ENCODE measurements around the gene THOC5. TPM values are rescaled to one million over a fixed set of nuclear protein-coding genes. Genes with fewer than 3 reads are reported as not detected.
"Not testable (repeated sequence)": the region's sequence is repeated elsewhere in the genome, so short reads cannot be mapped to it uniquely, and the experiment has no call there.

The THOC5 gene
- polyA plus RNA-seq, 3 donors, result 14.2 to 30.9 (median 23.5) TPM

DNA sequence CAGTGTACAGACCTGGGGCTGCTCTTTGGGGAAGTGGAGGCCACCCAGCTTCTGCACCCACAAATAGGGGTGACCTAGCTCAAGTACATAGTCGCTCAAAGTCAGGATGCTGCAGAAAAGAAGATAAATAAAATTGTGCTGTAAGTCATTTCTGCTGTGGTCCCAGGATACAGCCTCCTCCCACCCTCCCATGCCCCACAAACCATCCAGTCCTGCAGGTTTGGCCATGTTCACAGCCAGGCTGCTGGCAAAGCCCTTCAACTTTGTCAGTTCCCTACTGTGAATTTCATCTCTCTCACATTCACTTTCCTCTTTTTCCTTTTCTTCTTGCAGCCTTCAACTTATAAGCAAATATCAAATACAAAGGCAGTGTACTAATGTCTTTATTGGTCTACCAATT, 33.6 kb downstream of the THOC5 start:
- no peak overlapping the region for H3K27ac ChIP-seq (ENCODE audit: low read depth, low read length)
- WGBS, 3 donors, result 94 to 100% (median 100%) methylated on average over 1 of the region's 1 CpG

DNA sequence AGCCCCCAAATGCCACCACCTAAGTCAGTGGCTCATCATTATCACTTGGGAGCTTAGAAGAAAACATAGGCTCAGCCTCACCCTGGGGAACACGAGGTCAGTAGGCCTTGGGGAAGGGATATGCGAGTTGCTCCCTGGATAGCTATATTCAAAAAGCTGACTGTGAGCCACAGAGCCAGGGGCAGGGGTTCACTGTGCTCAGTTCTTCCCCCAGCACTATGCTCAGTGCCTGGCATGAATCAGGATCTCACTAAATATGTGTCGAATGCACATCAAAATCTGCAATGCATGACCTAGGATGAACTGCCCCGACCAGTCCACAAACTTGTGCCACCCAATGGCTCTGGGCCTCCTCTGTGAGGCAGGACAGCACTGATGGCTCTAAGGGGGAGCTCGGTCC, 35.1 kb downstream of the THOC5 start:
- no peak overlapping the region for H3K27ac ChIP-seq (ENCODE audit: low read depth, low read length)
- WGBS, 3 donors, result 93 to 94% (median 94%) methylated on average over 5 of the region's 5 CpGs

DNA sequence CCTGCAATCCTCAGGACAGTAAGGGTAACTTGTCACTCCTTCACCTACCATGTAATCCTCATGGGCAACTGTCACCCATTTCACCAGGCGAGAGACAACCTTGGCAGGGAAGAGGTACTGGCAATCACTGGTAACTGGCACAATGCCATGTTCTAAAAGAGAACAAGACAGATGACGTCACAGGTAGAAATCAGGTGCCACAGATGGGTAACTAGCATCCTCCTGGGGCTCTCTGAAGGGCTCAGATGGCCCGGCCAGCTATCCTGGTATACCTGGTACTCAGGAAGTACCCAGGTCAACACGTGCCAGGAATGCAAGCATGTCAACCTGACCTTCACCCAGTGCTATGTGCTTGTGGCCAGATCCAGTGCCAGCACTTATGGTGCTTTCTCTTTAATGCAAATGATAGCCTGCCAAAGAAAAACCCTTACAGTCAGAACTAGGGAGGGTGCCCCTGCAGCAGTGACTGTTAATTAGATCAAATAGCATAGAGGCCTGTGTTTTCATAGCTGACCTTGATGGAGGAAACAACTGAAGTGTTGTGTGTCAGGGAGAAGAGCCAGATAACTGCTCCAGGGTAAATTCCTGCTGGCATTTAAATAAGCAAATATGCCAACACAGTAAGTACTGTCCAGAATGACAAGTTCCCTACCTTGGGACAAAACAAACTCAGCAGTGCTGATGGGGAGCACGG, 36.2 kb downstream of the THOC5 start:
- 35 to 85% (median 83%) methylated on average over 5 of the region's 5 CpGs for WGBS, 3 donors
- no peak overlapping the region for H3K27ac ChIP-seq (ENCODE audit: low read depth, low read length)

DNA sequence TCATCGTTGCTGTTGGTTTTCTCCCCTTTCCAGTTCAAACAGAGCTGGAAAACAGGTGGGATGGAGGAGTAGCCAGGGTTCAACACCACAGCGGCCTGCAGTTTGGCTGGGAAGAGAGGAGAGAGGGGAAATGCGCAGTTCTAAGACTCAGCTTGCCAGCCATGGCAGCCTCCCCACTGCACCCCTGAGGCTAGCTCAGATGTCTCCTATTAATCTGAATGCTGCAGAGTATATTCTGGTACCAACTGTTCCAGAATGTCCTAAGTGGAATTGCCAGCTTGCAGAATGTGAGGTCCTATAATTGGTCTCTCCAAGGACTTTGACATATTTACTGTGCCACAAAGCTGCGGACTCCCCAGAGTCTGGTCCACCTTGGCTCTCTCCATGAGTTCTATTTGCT, 41.5 kb downstream of the THOC5 start:
- WGBS, 3 donors, result 71 to 79% (median 73%) methylated on average over 4 of the region's 4 CpGs
- H3K27ac ChIP-seq (ENCODE audit: low read depth, low read length), result no peak overlapping the region

DNA sequence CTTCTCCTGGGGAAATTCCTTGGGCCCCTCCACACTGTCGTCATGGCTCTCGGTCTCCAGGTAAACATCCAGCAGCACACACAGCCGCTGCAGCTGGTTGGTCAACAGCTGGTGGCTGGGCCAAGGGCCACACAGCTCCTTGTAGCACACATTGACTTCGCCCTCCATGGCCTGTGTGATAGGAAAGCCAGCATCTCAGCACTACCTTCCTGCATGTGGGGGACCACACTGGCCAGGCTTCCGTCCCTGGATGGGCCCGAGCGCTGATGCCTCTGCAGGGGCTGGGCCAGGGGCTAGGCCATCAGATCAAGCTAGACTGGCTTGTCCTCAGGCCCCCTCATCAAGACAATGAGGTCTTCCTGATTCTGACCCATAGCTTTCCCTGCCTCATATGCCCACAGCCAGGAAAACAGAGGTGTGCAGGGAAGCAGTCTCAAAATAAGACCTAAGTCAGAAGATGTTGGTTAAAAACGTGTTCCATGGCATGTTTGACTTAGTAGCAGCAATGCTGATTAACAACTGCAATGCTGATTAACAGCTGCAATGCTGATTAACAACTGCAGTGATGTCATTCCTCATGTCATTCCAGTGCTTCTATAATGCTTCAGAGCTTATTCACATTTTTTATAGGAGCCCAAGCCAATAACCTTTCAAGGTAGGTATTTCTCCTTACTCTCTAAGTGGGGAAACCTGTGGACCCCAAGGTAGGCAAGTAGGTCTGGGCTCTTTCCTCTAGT, 42.3 kb downstream of the THOC5 start:
- WGBS, 3 donors, result 88 to 94% (median 92%) methylated on average over 8 of the region's 8 CpGs
- no peak overlapping the region for H3K27ac ChIP-seq (ENCODE audit: low read depth, low read length)

DNA sequence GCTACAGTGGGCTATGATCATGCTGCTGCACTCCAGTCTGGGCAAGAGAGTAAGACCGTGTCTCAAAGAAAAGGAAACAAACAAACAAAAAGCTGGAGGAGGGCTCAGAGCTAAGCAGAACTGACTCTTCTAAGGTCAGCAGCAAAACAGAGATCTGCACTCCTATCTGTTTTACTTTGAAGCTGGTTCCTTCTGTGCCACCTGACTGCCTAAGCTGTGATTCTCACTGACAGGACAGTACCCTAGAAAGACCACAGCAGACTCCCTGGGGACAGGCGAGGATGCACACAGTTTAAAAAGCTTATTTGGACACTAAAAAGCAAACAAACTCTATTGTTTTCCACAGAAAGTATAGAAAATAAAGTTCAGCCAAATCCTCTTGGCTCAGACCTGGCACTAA, 43.0 kb downstream of the THOC5 start:
- 89 to 96% (median 91%) methylated on average over 2 of the region's 2 CpGs for WGBS, 3 donors
- no peak overlapping the region for H3K27ac ChIP-seq (ENCODE audit: low read depth, low read length)

DNA sequence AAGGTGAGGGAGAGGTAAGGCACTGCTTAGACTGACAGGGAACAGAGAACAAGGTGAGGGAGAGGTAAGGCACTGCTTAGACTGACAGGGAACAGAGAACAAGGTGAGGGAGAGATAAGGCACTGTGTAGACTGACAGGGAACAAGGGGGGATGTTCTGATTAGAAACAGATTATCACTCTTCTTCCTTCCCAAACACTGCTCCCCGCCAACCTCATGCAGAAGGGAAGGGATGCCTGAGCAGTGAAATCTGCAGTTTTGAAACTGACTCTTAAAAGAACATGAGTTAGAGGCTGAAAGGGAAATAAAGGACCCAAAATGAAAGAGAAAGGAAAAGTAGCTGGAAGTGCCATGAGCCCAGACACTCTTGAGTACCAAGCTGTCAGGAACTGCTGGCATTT, 43.7 kb downstream of the THOC5 start:
- 82 to 100% (median 87%) methylated on average over 1 of the region's 1 CpG for WGBS, 3 donors
- H3K27ac ChIP-seq (ENCODE audit: low read depth, low read length), result no peak overlapping the region

DNA sequence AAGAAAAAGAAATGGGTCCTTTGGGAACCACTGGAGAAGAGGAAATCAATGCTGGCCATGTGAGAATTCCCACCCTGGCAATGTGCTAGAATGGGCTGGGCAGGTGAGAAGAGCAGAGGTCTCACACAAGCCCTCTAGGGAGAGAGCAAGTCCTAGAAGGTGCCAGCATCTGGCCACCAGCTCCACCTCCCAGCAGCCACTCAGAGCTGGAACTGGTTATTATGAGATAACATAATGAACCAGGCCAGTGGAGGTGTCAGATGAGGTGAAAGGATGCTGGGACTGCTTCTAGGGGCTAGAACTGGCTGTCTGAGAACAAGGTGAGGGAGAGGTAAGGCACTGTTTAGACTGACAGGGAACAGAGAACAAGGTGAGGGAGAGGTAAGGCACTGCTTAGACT, 44.3 kb downstream of the THOC5 start:
- H3K27ac ChIP-seq (ENCODE audit: low read depth, low read length), result no peak overlapping the region

DNA sequence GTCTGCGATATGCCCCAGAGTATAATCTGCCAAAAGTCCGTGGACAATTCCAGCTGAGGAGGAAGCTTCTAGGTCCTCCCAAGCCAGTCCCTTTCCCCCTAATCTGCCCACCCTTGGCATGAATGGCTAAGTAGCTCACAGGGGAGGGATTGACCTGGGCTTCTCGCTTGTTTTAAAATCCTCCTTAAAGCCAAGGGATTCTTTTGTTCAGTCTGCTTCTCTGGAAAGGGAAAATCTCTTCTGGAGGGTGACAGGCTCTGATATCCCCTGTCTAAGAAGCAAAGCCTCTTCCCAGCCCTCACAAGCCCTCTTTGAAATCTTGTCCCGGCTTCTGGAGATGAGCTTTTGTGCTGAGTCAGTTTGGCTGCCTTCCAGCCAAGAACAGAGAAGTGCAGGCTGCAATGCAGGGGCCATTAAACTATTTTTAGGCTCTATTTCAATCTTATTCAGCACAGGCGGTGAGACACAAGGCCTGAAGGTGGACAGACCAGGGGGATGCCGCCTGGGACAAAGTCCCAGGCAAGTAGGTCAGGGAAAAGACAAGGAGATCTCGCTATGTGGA, 49.7 kb downstream of the THOC5 start:
- 52 to 73% (median 55%) methylated on average over 7 of the region's 7 CpGs for WGBS, 3 donors

DNA sequence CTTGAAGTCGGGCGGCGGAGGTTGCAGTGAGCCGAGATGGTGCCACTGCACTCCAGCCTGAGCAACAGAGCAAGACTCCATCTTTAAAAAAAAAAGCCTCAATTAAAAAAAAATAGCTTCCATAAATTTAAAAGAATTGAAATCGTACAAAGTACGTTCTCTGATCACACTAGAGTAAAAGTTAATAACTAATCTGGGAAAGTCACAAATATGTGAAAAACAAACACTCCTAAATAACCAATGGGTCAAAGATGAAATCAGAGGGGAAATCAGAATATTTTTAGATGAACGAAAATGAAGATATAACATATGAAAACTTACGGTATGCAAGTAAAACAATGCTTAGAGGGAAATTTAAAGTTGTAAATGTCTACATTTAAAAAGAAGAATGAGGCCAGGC, 53.7 kb downstream of the THOC5 start:
- WGBS, 3 donors, result 71 to 94% (median 94%) methylated on average over 8 of the region's 8 CpGs
- no peak overlapping the region for H3K27ac ChIP-seq (ENCODE audit: low read depth, low read length)

More for the DNA sequence above, 49.7 kb downstream of the THOC5 start:
- H3K27ac ChIP-seq (ENCODE audit: low read depth, low read length), result no peak overlapping the region

DNA sequence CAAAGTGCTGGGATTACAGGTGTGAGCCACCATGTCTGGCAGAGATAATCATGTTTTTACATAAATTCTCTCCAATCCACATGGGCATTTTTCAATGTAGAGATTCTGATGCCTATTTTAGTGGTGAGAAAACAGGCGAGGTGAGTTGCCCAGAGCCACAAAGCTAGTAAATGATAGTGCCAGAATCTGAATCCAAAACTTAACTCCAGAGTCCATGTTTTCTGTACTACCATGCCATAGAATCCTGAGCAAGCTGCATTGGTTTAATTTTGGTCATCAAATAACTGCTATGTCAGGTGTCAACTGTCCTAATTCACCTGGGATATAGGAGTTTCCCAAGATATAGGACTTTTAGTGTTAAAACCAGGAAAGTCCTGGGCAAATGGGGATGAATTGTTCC, 59.9 kb downstream of the THOC5 start:
- WGBS, 3 donors, result 90 to 97% (median 97%) methylated on average over 1 of the region's 1 CpG
- H3K27ac ChIP-seq (ENCODE audit: low read depth, low read length), result no peak overlapping the region

DNA sequence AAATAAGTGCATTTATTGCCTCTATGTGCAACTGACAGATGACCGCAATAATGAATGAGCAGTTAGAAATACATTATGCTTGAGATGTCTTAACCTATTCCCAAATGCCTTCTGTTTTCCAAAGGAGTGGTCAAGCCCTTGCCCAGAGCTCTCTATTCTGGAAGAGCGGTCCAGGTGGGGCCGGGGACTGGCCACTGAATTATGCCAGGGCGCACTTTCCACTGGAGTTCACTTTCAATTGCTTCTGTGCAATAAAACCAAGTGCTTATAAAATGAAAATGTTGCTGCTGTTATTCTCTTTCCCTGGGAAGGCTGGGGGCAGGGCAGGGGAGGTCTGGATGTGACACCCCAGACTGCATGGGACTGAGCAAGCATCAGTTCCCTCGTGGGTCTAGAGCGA, 62.5 kb downstream of the THOC5 start:
- H3K27ac ChIP-seq (ENCODE audit: low read depth, low read length), result no peak overlapping the region
- WGBS, 3 donors, result 85 to 96% (median 94%) methylated on average over 6 of the region's 6 CpGs

DNA sequence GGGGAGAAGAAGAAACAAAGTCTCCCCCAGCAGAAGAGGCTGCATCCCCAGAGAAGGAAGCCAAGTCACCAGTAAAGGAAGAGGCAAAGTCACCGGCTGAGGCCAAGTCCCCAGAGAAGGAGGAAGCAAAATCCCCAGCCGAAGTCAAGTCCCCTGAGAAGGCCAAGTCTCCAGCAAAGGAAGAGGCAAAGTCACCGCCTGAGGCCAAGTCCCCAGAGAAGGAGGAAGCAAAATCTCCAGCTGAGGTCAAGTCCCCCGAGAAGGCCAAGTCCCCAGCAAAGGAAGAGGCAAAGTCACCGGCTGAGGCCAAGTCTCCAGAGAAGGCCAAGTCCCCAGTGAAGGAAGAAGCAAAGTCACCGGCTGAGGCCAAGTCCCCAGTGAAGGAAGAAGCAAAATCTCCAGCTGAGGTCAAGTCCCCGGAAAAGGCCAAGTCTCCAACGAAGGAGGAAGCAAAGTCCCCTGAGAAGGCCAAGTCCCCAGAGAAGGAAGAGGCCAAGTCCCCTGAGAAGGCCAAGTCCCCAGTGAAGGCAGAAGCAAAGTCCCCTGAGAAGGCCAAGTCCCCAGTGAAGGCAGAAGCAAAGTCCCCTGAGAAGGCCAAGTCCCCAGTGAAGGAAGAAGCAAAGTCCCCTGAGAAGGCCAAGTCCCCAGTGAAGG, 64.3 kb downstream of the THOC5 start:
- WGBS, 3 donors, result 53 to 93% (median 59%) methylated on average over 8 of the region's 8 CpGs
- not testable (repeated sequence) for H3K27ac ChIP-seq (ENCODE audit: low read depth, low read length)

DNA sequence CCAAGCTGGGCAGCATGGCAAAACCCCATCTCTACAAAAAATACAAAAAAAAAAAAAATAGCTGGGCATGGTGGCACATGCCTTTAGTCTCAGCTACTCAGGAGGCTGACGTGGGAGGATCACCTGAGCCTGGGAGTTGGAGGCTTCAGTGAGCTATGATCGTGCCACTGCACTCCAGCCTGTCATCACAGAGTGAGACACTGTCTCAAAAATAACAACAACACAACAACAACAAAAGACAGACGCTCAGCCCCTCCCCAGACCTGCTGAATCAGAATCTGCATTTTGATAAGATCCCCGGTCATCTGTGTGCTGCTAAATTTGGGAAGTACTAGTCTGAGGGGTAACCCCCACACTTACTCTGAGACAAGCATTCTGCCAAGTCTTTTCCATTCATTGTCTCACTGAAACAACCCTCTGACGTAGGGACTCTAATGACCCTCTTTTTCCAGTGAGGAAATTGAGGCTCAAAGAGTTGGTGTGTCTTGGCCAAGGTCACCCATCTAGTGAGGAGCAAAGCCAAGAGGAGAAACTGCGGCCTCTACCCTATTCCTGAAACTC, 66.1 kb downstream of the THOC5 start:
- WGBS, 3 donors, result 83 to 89% (median 87%) methylated on average over 6 of the region's 6 CpGs
- no peak overlapping the region for H3K27ac ChIP-seq (ENCODE audit: low read depth, low read length)

DNA sequence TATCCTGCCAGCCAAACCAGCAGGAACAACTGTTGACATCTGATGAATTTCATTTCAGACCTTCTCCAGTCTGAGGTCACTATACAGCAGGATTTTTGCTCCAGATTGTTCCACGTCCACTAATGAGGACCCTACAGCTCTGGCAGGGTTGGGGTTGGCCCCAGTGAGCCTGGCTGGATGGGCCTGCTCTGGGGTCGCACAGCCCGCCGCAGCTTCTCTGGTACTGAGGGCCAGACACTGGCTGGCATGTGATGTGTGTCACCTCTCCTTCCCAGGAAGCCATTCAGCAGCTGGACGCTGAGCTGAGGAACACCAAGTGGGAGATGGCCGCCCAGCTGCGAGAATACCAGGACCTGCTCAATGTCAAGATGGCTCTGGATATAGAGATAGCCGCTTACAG, 68.1 kb downstream of the THOC5 start:
- 91 to 96% (median 93%) methylated on average over 8 of the region's 8 CpGs for WGBS, 3 donors
- H3K27ac ChIP-seq (ENCODE audit: low read depth, low read length), result no peak overlapping the region

DNA sequence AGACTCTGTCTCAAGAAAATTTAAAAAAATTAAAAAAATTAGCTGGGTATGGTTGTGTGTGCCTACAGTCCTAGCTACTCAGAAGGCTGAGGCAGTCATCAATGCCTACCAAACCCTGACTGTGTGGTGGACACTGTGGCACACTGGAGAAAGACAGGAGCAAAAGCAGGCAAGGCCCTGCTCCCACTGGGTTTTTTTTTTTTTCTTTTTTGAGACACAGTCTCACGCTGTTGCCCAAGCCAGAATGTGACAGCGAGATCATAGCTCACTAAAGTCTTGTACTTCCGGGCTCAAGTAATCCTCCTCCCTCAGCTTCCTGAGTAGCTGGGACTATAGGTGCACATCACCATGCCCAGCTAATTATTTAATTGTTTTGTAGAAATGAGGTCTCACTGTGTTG, 68.9 kb downstream of the THOC5 start:
- WGBS, 3 donors, result 94 to 96% (median 95%) methylated on average over 3 of the region's 3 CpGs
- no peak overlapping the region for H3K27ac ChIP-seq (ENCODE audit: low read depth, low read length)

DNA sequence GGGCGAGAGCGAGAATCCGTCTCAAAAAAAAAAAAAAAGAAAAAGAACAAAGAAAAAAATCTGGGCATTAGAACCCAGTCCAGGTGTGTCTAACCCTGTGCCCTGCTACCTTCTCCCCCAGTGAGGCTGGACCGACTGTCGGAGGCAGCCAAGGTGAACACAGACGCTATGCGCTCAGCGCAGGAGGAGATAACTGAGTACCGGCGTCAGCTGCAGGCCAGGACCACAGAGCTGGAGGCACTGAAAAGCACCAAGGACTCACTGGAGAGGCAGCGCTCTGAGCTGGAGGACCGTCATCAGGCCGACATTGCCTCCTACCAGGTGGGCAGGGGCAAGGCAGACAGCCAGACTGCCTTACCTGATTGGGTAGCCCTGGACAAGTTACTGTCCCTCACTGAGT, 70.3 kb downstream of the THOC5 start:
- H3K27ac ChIP-seq (ENCODE audit: low read depth, low read length), result no peak overlapping the region
- 94 to 96% (median 94%) methylated on average over 13 of the region's 13 CpGs for WGBS, 3 donors

DNA sequence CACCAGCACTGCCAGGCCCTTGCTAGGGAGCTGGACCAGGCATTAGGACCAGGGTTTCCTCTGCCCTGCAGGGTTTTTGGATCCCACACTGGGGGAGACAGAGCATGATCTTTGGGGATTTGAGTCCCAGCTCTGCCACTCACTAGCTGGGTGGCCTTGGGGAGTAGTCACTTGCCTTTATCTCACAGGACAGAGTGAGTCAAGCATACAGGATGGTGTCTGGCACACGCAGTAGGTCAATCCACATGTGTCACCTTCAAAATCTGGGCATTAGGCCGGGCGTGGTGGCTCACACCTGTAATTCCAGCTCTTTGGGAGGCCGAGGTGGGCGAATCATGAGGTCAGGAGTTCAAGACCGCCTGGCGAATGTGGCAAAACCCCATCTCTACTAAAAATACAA, 70.8 kb downstream of the THOC5 start:
- no peak overlapping the region for H3K27ac ChIP-seq (ENCODE audit: low read depth, low read length)
- 93 to 95% (median 94%) methylated on average over 7 of the region's 7 CpGs for WGBS, 3 donors

DNA sequence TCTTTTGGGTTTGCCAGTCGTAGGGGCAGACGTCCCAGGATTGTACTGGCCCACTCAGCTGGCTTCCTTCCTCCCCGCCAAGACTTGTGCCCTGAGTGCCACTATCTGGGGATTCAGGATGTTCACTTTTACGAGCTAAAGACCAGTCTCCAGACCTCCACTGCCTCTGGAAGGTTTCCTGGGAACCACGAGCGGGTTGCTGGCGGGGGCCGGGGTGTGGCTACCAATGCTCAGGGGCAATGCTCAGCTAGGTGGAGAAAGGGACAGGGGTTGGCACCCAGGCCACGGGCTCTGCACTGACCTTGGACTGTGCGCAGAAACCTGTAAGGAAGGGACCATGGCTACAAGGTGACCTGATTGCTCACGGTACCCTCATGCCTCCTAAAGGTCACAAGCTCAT, 71.3 kb downstream of the THOC5 start:
- 72 to 81% (median 75%) methylated on average over 11 of the region's 11 CpGs for WGBS, 3 donors
- H3K27ac ChIP-seq (ENCODE audit: low read depth, low read length), result no peak overlapping the region
